Astrocyte (in vitro differentiated cells and primary cell): Measurements from ENCODE around the gene NSMF.

Source experiments
- EZH2 ChIP-seq: IDR thresholded peaks from 2 replicates; pipeline ENCODE4 v1.6.1; 2012; ENCODE audit warnings: mild to moderate bottlenecking, low read length, inconsistent platforms; ENCODE audit not compliant: insufficient read depth
- TF ChIP-seq, protein P1 (sequence below): IDR thresholded peaks from 2 replicates; pipeline ENCODE4 v1.5.1; 2011; ENCODE audit warnings: low read depth, mild to moderate bottlenecking, inconsistent platforms, low read length, moderate library complexity; ENCODE audit not compliant: insufficient read depth

DNA sequence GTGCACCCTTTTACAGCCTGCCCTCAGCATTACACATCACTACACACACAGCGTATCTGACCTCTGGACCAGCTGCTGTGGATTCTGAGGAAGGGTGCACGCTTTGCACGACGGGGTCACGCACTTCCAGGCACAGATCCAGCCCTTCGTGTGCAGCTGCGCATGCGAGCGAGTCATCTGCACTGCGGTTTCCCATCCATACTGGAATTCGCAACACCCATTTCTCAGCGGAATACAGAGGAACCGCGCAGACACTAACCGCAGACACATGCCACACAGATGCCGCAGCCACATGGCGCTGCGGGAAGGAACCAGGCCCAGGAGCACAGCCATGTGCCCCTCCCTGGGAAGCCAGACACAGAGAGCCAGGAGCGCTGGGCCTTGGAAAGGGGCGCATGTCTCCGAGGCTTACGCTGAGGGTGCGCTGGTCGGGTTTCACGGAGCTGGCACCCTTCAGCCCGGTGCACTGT is 47.6 kb upstream of the NSMF start:
- TF ChIP-seq, protein P1, sequence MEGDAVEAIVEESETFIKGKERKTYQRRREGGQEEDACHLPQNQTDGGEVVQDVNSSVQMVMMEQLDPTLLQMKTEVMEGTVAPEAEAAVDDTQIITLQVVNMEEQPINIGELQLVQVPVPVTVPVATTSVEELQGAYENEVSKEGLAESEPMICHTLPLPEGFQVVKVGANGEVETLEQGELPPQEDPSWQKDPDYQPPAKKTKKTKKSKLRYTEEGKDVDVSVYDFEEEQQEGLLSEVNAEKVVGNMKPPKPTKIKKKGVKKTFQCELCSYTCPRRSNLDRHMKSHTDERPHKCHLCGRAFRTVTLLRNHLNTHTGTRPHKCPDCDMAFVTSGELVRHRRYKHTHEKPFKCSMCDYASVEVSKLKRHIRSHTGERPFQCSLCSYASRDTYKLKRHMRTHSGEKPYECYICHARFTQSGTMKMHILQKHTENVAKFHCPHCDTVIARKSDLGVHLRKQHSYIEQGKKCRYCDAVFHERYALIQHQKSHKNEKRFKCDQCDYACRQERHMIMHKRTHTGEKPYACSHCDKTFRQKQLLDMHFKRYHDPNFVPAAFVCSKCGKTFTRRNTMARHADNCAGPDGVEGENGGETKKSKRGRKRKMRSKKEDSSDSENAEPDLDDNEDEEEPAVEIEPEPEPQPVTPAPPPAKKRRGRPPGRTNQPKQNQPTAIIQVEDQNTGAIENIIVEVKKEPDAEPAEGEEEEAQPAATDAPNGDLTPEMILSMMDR, result no peak
- no peak for TF ChIP-seq EZH2
